ENCODE measurements around the gene RABGGTA. TPM values are rescaled to one million over a fixed set of nuclear protein-coding genes. Genes with fewer than 3 reads are reported as not detected.

The RABGGTA gene
- total RNA-seq, 4 donors from 2014 or later, result 20.9 to 32.8 (median 28.0) TPM

GRCh38 chr14:24271834-24272263 lies 452 bp upstream of the RABGGTA start:
- DNase-seq, result no peak
- ATAC-seq, result no peak
- in situ Hi-C loops (cut with MboI; ENCODE audit: low sequenced_read_pairs in 4 of 4) (no loop called here), intact Hi-C loops (cut with DNase I; ENCODE audit: low total_unique reads) (loop anchor here (1.0 kb wide), 3 partner anchors 30 to 40 kb away; partner anchors contain the start of genes GMPR2, LTB4R, NEDD8 and TINF2)
- TF ChIP-seq POLR2A (IDR thresholded peaks at IDR 0.05), result no peak
- no peak for TF ChIP-seq CTCF (IDR thresholded peaks at IDR 0.05 in 4 of 5, conservative IDR thresholded peaks at IDR 0.05 in 1 of 5)
- Histone ChIP-seq H3K4me1 (peaks cover 4 to 6% of the 10 kb centered on the region in 2 donors), H3K9me3 (no peaks in the 10 kb centered on the region), H3K36me3 (peaks cover 0 to 26% of the 10 kb centered on the region in 2 donors), H3K4me3 (peak overlapping the region; percentile 78 to 98 (median 94)), H3K27me3 (no peaks in the 10 kb centered on the region), H3K27ac (peak overlapping the region; percentile 87 to 99 (median 98))

- Histone ChIP-seq H3K27ac (peak overlapping the region; percentile 87 to 99 (median 98)), H3K27me3 (no peaks in the 10 kb centered on the region), H3K9me3 (no peaks in the 10 kb centered on the region), H3K4me1 (peaks cover 4 to 6% of the 10 kb centered on the region in 2 donors), H3K4me3 (peak overlapping the region; percentile 78 to 98 (median 94)), H3K36me3 (peaks cover 0 to 36% of the 10 kb centered on the region in 2 donors)
- ATAC-seq (peak; percentile 18 to 35), DNase-seq (no peak)
- in situ Hi-C loops (cut with MboI; ENCODE audit: low sequenced_read_pairs in 4 of 4) (no loop called here), intact Hi-C loops (cut with DNase I; ENCODE audit: low total_unique reads) (loop anchor here (1.0 kb wide), 3 partner anchors 28 to 41 kb away; partner anchors contain the start of genes GMPR2, LTB4R, NEDD8 and TINF2)
- TF ChIP-seq POLR2A (IDR thresholded peaks at IDR 0.05) (no peak), CTCF (IDR thresholded peaks at IDR 0.05 in 4 of 5, conservative IDR thresholded peaks at IDR 0.05 in 1 of 5) (no peak)
These were observed 762 bp downstream of the RABGGTA start for GRCh38 chr14:24270537-24271133.

- Histone ChIP-seq H3K4me1 (peaks cover 4 to 6% of the 10 kb centered on the region in 2 donors), H3K4me3 (no peak overlapping the region), H3K36me3 (peaks cover 0 to 42% of the 10 kb centered on the region in 2 donors), H3K27me3 (no peaks in the 10 kb centered on the region), H3K9me3 (no peaks in the 10 kb centered on the region), H3K27ac (no peak overlapping the region)
- in situ Hi-C loops (cut with MboI; ENCODE audit: low sequenced_read_pairs in 4 of 4), result no loop called here
- intact Hi-C loops (cut with DNase I; ENCODE audit: low total_unique reads), result no loop called here
- DNase-seq (no peak), ATAC-seq (no peak)
- no peak for TF ChIP-seq CTCF (IDR thresholded peaks at IDR 0.05 in 4 of 5, conservative IDR thresholded peaks at IDR 0.05 in 1 of 5)
- TF ChIP-seq POLR2A (IDR thresholded peaks at IDR 0.05), result no peak
These were observed 1.4 kb downstream of the RABGGTA start for GRCh38 chr14:24269910-24270536.

- H3K36me3 ChIP-seq, result peaks cover 0 to 42% of the 10 kb centered on the region in 2 donors
These were observed 2.0 kb downstream of the RABGGTA start for GRCh38 chr14:24269368-24269767.

More at GRCh38 chr14:24269368-24269767, 2.0 kb downstream of the RABGGTA start:
- DNase-seq (no peak), ATAC-seq (no peak)
- in situ Hi-C loops (cut with MboI; ENCODE audit: low sequenced_read_pairs in 4 of 4) (no loop called here), intact Hi-C loops (cut with DNase I; ENCODE audit: low total_unique reads) (no loop called here)
- Histone ChIP-seq H3K27ac (no peak overlapping the region), H3K9me3 (no peaks in the 10 kb centered on the region), H3K27me3 (no peaks in the 10 kb centered on the region), H3K4me3 (no peak overlapping the region), H3K4me1 (peaks cover 4 to 6% of the 10 kb centered on the region in 2 donors)
- TF ChIP-seq POLR2A (IDR thresholded peaks at IDR 0.05) (no peak), CTCF (IDR thresholded peaks at IDR 0.05 in 4 of 5, conservative IDR thresholded peaks at IDR 0.05 in 1 of 5) (no peak)

Measured in gastrocnemius medialis (tissue), 4 donors.